Measurements from ENCODE around the gene AGPAT1. TPM values are rescaled to one million over a fixed set of nuclear protein-coding genes. Genes with fewer than 3 reads are reported as not detected.
A peak's percentile ranks its signal among the peaks of the same experiment; 100 is the strongest.

The AGPAT1 gene
- total RNA-seq, 2 experiments from 2014 or later, result 13.2 to 13.3 TPM

GRCh38 chr6:32202186-32202585, 26.3 kb upstream of the AGPAT1 start:
- intact Hi-C loops (cut with DNase I, micrococcal nuclease), result loop anchor here in 1 of 2 experiments (5.0 kb wide), 1 partner anchor 40 kb away; no protein-coding TSS in a partner anchor
- H3K4me1 ChIP-seq (ENCODE audit: insufficient read depth, low read length), result peaks cover 2% of the 10 kb centered on the region
- ChIA-PET POLR2A (no interaction called here), CTCF (no interaction called here)
- H3K36me3 Mint-ChIP-seq (ENCODE audit: low read depth), result no peaks in the 10 kb centered on the region
- H3K36me3 ChIP-seq (ENCODE audit: insufficient read depth, low read length), result no peaks in the 10 kb centered on the region
- H3K9me3 ChIP-seq (ENCODE audit: control insufficient read depth in 1 of 2, insufficient read depth in 1 of 2, low read length in 2 of 2), result no peaks in the 10 kb centered on the region
- peak in 1 of 14 experiments; percentile 15 for DNase-seq
- peaks cover 0 to 2% of the 10 kb centered on the region in 2 experiments for H3K27me3 ChIP-seq (ENCODE audit: control insufficient read depth in 1 of 2, insufficient read depth in 2 of 2, low read length in 2 of 2)
- no peak for ATAC-seq (ENCODE audit: poor library complexity)
- H3K4me3 ChIP-seq (ENCODE audit: low read length), result no peak overlapping the region
- H3K4me3 Mint-ChIP-seq, result no peak overlapping the region
- H3K4me1 Mint-ChIP-seq (ENCODE audit: low read depth), result no peaks in the 10 kb centered on the region
- H3K9me3 Mint-ChIP-seq, result no peaks in the 10 kb centered on the region
- no peak overlapping the region for H3K27ac Mint-ChIP-seq
- H3K27me3 Mint-ChIP-seq, result peaks cover 3% of the 10 kb centered on the region
- no peak overlapping the region for H3K27ac ChIP-seq (ENCODE audit: low read depth in 1 of 2, low read length in 2 of 2)
- no peak for TF ChIP-seq CTCF (IDR thresholded peaks at IDR 0.05)

DNA sequence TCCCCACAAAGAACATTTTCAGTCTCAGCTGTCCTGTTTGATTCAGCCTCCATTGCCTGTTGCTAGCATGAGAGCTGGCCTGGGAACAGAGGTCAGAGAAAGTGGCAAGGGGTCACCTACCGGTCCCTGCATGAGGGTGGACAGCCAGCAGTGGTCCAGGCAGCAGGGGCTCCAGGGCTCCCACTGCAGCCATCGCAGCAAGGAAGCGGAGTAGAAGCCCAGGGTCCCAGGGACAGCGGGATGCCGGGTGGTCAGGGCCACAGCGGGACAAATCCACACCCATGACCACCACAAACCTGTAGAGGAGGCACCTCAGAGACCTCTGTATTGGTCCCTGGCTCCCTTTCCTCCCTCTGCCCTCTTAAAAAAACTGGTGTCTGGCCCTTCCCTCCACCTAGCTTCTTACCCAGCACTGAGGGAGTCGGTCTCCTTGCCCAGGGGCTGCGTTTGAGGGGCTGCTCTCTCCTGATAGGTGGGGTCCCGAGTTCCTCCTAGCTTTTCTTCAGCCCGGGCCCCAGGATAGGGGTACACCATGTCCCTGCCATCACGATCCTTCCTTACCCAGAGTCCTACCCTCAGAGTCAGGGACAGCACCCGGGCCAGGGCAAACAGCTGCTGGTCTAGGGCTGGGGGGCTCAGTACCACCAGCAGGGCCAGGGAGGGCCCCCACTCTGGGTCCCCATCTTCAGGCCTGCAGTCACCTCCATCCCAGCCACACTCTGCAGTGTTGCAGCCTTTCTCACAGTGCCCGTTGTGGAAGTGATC, 25.0 kb upstream of the AGPAT1 start:
- H3K9me3 ChIP-seq (ENCODE audit: control insufficient read depth in 1 of 2, insufficient read depth in 1 of 2, low read length in 2 of 2), result no peaks in the 10 kb centered on the region
- Mint-ChIP-seq H3K36me3 (ENCODE audit: low read depth) (no peaks in the 10 kb centered on the region), H3K4me1 (ENCODE audit: low read depth) (peaks cover 12% of the 10 kb centered on the region), H3K27ac (no peak overlapping the region), H3K4me3 (no peak overlapping the region), H3K27me3 (peaks cover 3% of the 10 kb centered on the region), H3K9me3 (no peaks in the 10 kb centered on the region)
- no peak overlapping the region for H3K4me3 ChIP-seq (ENCODE audit: low read length)
- H3K27ac ChIP-seq (ENCODE audit: low read depth in 1 of 2, low read length in 2 of 2), result no peak overlapping the region
- TF ChIP-seq CTCF (IDR thresholded peaks at IDR 0.05), result no peak
- H3K27me3 ChIP-seq (ENCODE audit: control insufficient read depth in 1 of 2, insufficient read depth in 2 of 2, low read length in 2 of 2), result peaks cover 0 to 2% of the 10 kb centered on the region in 2 experiments
- peak in 1 of 14 experiments; percentile 16 for DNase-seq
- POLR2A ChIA-PET, result no interaction called here
- H3K36me3 ChIP-seq (ENCODE audit: insufficient read depth, low read length), result no peaks in the 10 kb centered on the region
- intact Hi-C loops (cut with DNase I, micrococcal nuclease), result loop anchor here in 1 of 2 experiments (5.0 kb wide), 1 partner anchor 41 kb away; no protein-coding TSS in a partner anchor
- peaks cover 15% of the 10 kb centered on the region for H3K4me1 ChIP-seq (ENCODE audit: insufficient read depth, low read length)
- CTCF ChIA-PET, result no interaction called here
- no peak for ATAC-seq (ENCODE audit: poor library complexity)

GRCh38 chr6:32198866-32199265, 23.0 kb upstream of the AGPAT1 start:
- H3K9me3 Mint-ChIP-seq, result no peaks in the 10 kb centered on the region
- ATAC-seq (ENCODE audit: poor library complexity) (no peak), DNase-seq (peak in 1 of 14 experiments; percentile 30)
- no peak overlapping the region for H3K4me3 ChIP-seq (ENCODE audit: low read length)
- no peak overlapping the region for H3K27ac Mint-ChIP-seq
- POLR2A ChIA-PET, result interaction anchor here (12.1 kb wide), 1 partner anchor 19 kb away, joined by 242 read pairs; the partner anchor contains the start of genes AGPAT1 and RNF5
- peaks cover 3% of the 10 kb centered on the region for H3K36me3 Mint-ChIP-seq (ENCODE audit: low read depth)
- H3K27me3 ChIP-seq (ENCODE audit: control insufficient read depth in 1 of 2, insufficient read depth in 2 of 2, low read length in 2 of 2), result no peaks in the 10 kb centered on the region
- no peaks in the 10 kb centered on the region for H3K9me3 ChIP-seq (ENCODE audit: control insufficient read depth in 1 of 2, insufficient read depth in 1 of 2, low read length in 2 of 2)
- no peaks in the 10 kb centered on the region for H3K27me3 Mint-ChIP-seq
- peaks cover 30% of the 10 kb centered on the region for H3K4me1 Mint-ChIP-seq (ENCODE audit: low read depth)
- peak overlapping the region; percentile 38 for H3K4me3 Mint-ChIP-seq
- no peak for TF ChIP-seq CTCF (IDR thresholded peaks at IDR 0.05)
- CTCF ChIA-PET, result no interaction called here
- H3K27ac ChIP-seq (ENCODE audit: low read depth in 1 of 2, low read length in 2 of 2), result no peak overlapping the region
- H3K4me1 ChIP-seq (ENCODE audit: insufficient read depth, low read length), result peaks cover 32% of the 10 kb centered on the region
- intact Hi-C loops (cut with DNase I, micrococcal nuclease), result loop anchor here in 1 of 2 experiments (5.0 to 10.0 kb wide), 5 partner anchors 534 to 1984 kb away; partner anchors contain the start of genes BRD2, C6orf47, CSNK2B and GPANK1
- H3K36me3 ChIP-seq (ENCODE audit: insufficient read depth, low read length), result no peaks in the 10 kb centered on the region

Measured in CD4-positive, alpha-beta T cell (primary cell).